KMS-11 (cell line): ENCODE measurements around the gene MYEOV.

ENCODE experiments used
- H2AFZ ChIP-seq: fragments of 200-600 bp; sonication (generic); 2 replicates; pipeline ENCODE4 v1.6.1; 2016; ENCODE audit warnings: antibody characterized with exemption, mixed run types, low read depth
- H3K27ac ChIP-seq: fragments of 200-600 bp; sonication (generic); 2 replicates; pipeline ENCODE4 v1.6.1; 2016; ENCODE audit warnings: mild to moderate bottlenecking, mixed run types
- H3K27me3 ChIP-seq: fragments of 200-600 bp; sonication (generic); 2 replicates; pipeline ENCODE4 v1.6.1; 2017; ENCODE audit warnings: mild to moderate bottlenecking, low read depth, mixed run types, moderate library complexity; ENCODE audit not compliant: insufficient read depth
- H3K36me3 ChIP-seq: fragments of 200-600 bp; sonication (generic); 2 replicates; pipeline ENCODE4 v1.6.1; 2017; ENCODE audit warnings: mild to moderate bottlenecking, mixed run types; ENCODE audit not compliant: insufficient read depth
- H3K4me1 ChIP-seq: fragments of 200-600 bp; sonication (generic); 2 replicates; pipeline ENCODE4 v1.6.1; 2016; ENCODE audit warnings: mild to moderate bottlenecking, low read depth, mixed run types; ENCODE audit not compliant: poor library complexity, severe bottlenecking
- H3K4me2 ChIP-seq: fragments of 200-600 bp; sonication (generic); 2 replicates; pipeline ENCODE4 v1.7.0; 2016; ENCODE audit warnings: mild to moderate bottlenecking, mixed run types
- H3K4me3 ChIP-seq: fragments of 200-600 bp; sonication (generic); IDR thresholded peaks from 2 replicates; pipeline ENCODE4 v1.6.1; 2017; ENCODE audit warnings: low read depth, low read length, mixed read lengths; ENCODE audit not compliant: insufficient read depth
- H3K79me2 ChIP-seq: fragments of 200-600 bp; sonication (generic); 2 replicates; pipeline ENCODE4 v1.6.1; 2016; ENCODE audit warnings: low read depth, mixed run types; ENCODE audit not compliant: insufficient read depth
- H3K9ac ChIP-seq: fragments of 200-600 bp; sonication (generic); 2 replicates; pipeline ENCODE4 v1.6.1; 2016; ENCODE audit warnings: mild to moderate bottlenecking, mixed run types
- H4K20me1 ChIP-seq: fragments of 200-600 bp; sonication (generic); 2 replicates; pipeline ENCODE4 v1.6.1; 2016; ENCODE audit warnings: mild to moderate bottlenecking, mixed run types; ENCODE audit not compliant: insufficient read depth
- CTCF ChIP-seq: fragments of 200-600 bp; sonication (generic); conservative IDR thresholded peaks from 2 replicates; pipeline ENCODE4 v1.6.1; 2017; ENCODE audit warnings: low read depth, mild to moderate bottlenecking, antibody characterized with exemption, low read length, moderate library complexity, mixed read lengths

MYEOV gene

GRCh38 chr11:69292221-69292648 lies 1.7 kb upstream of the MYEOV start:
- no peak overlapping the region for H3K9ac ChIP-seq
- H3K4me3 ChIP-seq, result no peak overlapping the region
- no peaks in the 10 kb centered on the region for H3K79me2 ChIP-seq
- peaks cover 18% of the 10 kb centered on the region; the same call in 1 of the 2 replicates for H3K27me3 ChIP-seq
- H3K4me2 ChIP-seq, result no peak overlapping the region
- no peak overlapping the region for H2AFZ ChIP-seq
- H3K36me3 ChIP-seq, result no peaks in the 10 kb centered on the region
- H3K4me1 ChIP-seq, result peaks cover 11% of the 10 kb centered on the region
- TF ChIP-seq CTCF, result peak; percentile 52; the same call in 1 of the 2 replicates
- no peak overlapping the region for H3K27ac ChIP-seq
- no peaks in the 10 kb centered on the region for H4K20me1 ChIP-seq

GRCh38 chr11:69293087-69293486 lies 868 bp upstream of the MYEOV start:
- H2AFZ ChIP-seq, result no peak overlapping the region
- no peak overlapping the region for H3K27ac ChIP-seq
- peaks cover 12% of the 10 kb centered on the region; the same call in 1 of the 2 replicates for H3K27me3 ChIP-seq
- H3K36me3 ChIP-seq, result no peaks in the 10 kb centered on the region
- H4K20me1 ChIP-seq, result no peaks in the 10 kb centered on the region
- H3K4me1 ChIP-seq, result peaks cover 18% of the 10 kb centered on the region
- no peak overlapping the region for H3K4me3 ChIP-seq
- TF ChIP-seq CTCF, result no peak
- no peak overlapping the region for H3K4me2 ChIP-seq
- no peaks in the 10 kb centered on the region for H3K79me2 ChIP-seq
- H3K9ac ChIP-seq, result no peak overlapping the region

- peaks cover 2% of the 10 kb centered on the region; the same call in 1 of the 2 replicates for H3K27me3 ChIP-seq
- no peaks in the 10 kb centered on the region for H4K20me1 ChIP-seq
- TF ChIP-seq CTCF, result no peak
- no peak overlapping the region for H2AFZ ChIP-seq
- no peak overlapping the region for H3K27ac ChIP-seq
- no peaks in the 10 kb centered on the region for H3K36me3 ChIP-seq
- H3K4me2 ChIP-seq, result no peak overlapping the region
- peaks cover 25% of the 10 kb centered on the region for H3K4me1 ChIP-seq
- H3K4me3 ChIP-seq, result no peak overlapping the region
- no peaks in the 10 kb centered on the region for H3K79me2 ChIP-seq
- H3K9ac ChIP-seq, result no peak overlapping the region
Measured at GRCh38 chr11:69294571-69295078, 670 bp downstream of the MYEOV start.

- Histone ChIP-seq H3K27me3 (peaks cover 2% of the 10 kb centered on the region; the same call in 1 of the 2 replicates), H3K9ac (no peak overlapping the region), H3K4me2 (no peak overlapping the region), H2AFZ (no peak overlapping the region), H3K27ac (no peak overlapping the region), H4K20me1 (no peaks in the 10 kb centered on the region), H3K79me2 (no peaks in the 10 kb centered on the region), H3K4me3 (no peak overlapping the region), H3K4me1 (peaks cover 25% of the 10 kb centered on the region), H3K36me3 (no peaks in the 10 kb centered on the region)
- no peak for TF ChIP-seq CTCF
Measured at GRCh38 chr11:69295079-69295994, 1.4 kb downstream of the MYEOV start.
